Kidney (tissue), 14 donors: ENCODE data around the gene AP1M1. TPM values are rescaled to one million over a fixed set of nuclear protein-coding genes. Genes with fewer than 3 reads are reported as not detected.

ENCODE experiments used
- DNase-seq, 5 donors: peaks; one replicate each; pipeline ENCODE4 v3.0.0-alpha.2; 2013 to 2020
- FAIRE-seq: peaks from 2 replicates; lab custom pipeline; 2012; peaks lifted over from hg19 to GRCh38; lab: Jason Lieb, UNC
- H3K27ac ChIP-seq, 2 donors: one replicate each; pipeline ENCODE4 v1.7.0; 2013; ENCODE audit warnings: low read depth in 2 of 2, low read length in 2 of 2, inconsistent platforms in 1 of 2
- H3K27me3 ChIP-seq: one replicate; pipeline ENCODE4 v1.7.1; 2013; ENCODE audit warnings: low read length, inconsistent platforms; ENCODE audit not compliant: control insufficient read depth, insufficient read depth
- H3K36me3 ChIP-seq, 3 donors: one replicate each; pipeline versions ENCODE4 v1.7.0 to v1.7.1; 2013; ENCODE audit warnings: low read length in 3 of 3, control low read depth in 1 of 3, inconsistent platforms in 1 of 3; ENCODE audit not compliant: insufficient read depth in 3 of 3, control insufficient read depth in 2 of 3
- H3K4me1 ChIP-seq, 3 donors: one replicate each; pipeline versions ENCODE4 v1.7.0 to v1.7.1; 2013; ENCODE audit warnings: low read length in 3 of 3, inconsistent platforms in 1 of 3, low read depth in 1 of 3; ENCODE audit not compliant: control insufficient read depth in 2 of 3, insufficient read depth in 2 of 3
- H3K4me3 ChIP-seq, 3 donors: one replicate each; pipeline versions ENCODE4 v1.7.0 to v1.8.1; 2013; ENCODE audit warnings: low read length in 3 of 3, control low read depth in 1 of 3, inconsistent platforms in 1 of 3
- H3K9ac ChIP-seq, 3 donors: one replicate each; pipeline versions ENCODE4 v1.7.0 to v1.7.1; 2013; ENCODE audit warnings: low read length in 3 of 3, control low read depth in 1 of 3, inconsistent platforms in 1 of 3
- H3K9me3 ChIP-seq, 3 donors: one replicate each; pipeline versions ENCODE4 v1.7.0 to v1.7.1; 2013; ENCODE audit warnings: low read length in 3 of 3, control low read depth in 1 of 3, inconsistent platforms in 1 of 3; ENCODE audit not compliant: control insufficient read depth in 2 of 3, insufficient read depth in 1 of 3
- intact Hi-C: fragments of 100-400 bp; cut with DNase I; formaldehyde crosslinking; loops from one replicate; pipeline ENCODE4 v1.11.1; 2022
- polyA plus RNA-seq: library from polyadenylated mRNA; stranded (reverse); fragments of 350-450 nt; fragmentation: Illumina TruSeq; extraction: RNeasy Lipid Tissue Mini Kit (QIAGEN cat#74804); gene quantifications from one replicate; pipeline ENCODE4 v1.2.3, GENCODE V29; 2014; ENCODE audit warnings: low read depth, low replicate concordance; ENCODE audit not compliant: insufficient read depth
- total RNA-seq: library from RNA; stranded (reverse); fragmentation: NEBNext Ultra II Directional; extraction: Animal tissue kit (Norgen Biotek cat#: 25700); gene quantifications from one replicate; pipeline ENCODE4 v1.2.1, GENCODE V29; 2021
- TF ChIP-seq, protein P1 (sequence below): IDR thresholded peaks from 3 replicates; pipeline ENCODE4 v1.5.1; 2012; ENCODE audit warnings: mild to moderate bottlenecking, moderate library complexity, borderline replicate concordance; ENCODE audit not compliant: insufficient read depth; ENCODE audit errors: extremely low read depth
- donor health status: control.
- donor health status: control.
- donor health status: control.
- donor health status: control.
- donor health status: control.
- donor health status: DM: yes; HTN: yes; CAD: no.
- donor health status: Normal renal cell carcinoma (clear cell type).

The AP1M1 gene
- total and polyA plus RNA-seq, 2 donors from 2014 or later, result 56.0 to 67.8 TPM

DNA sequence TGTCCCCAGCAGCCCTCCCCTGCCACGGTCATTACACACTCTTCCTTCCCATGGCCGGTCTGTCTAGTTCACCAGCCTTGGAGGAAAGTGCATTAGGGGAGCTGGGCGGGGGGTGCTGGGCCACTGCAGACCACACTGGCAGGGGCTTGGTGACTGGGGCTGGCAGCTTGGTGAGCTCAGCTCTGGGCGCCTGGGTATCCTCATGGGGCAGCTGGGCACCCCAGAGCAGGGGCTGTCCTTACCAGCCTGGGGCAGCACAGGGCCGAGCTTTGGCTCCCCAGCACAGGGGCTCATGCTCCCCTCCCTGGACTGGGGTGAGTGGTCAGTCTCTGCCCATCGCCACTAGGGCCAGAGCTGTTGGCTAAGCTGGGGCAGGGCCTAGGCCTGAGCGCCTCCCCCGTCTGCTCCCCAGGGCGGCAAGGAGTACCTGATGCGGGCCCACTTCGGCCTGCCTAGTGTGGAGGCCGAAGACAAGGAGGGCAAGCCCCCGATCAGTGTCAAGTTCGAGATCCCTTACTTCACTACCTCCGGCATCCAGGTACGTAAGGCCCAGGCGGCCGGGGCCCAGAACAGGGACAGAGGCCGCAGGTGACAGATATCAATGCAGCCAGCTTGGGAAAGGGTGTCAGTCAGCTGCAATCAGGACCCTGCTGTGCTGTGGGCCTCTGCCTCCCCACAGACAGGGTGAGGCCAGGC lies 35.5 kb downstream of the AP1M1 start:
- no peak overlapping the region for H3K9ac ChIP-seq
- H3K27ac ChIP-seq, result no peak overlapping the region
- H3K36me3 ChIP-seq, result peaks cover 0 to 39% (median 20%) of the 10 kb centered on the region in 3 donors
- TF ChIP-seq, protein P1, sequence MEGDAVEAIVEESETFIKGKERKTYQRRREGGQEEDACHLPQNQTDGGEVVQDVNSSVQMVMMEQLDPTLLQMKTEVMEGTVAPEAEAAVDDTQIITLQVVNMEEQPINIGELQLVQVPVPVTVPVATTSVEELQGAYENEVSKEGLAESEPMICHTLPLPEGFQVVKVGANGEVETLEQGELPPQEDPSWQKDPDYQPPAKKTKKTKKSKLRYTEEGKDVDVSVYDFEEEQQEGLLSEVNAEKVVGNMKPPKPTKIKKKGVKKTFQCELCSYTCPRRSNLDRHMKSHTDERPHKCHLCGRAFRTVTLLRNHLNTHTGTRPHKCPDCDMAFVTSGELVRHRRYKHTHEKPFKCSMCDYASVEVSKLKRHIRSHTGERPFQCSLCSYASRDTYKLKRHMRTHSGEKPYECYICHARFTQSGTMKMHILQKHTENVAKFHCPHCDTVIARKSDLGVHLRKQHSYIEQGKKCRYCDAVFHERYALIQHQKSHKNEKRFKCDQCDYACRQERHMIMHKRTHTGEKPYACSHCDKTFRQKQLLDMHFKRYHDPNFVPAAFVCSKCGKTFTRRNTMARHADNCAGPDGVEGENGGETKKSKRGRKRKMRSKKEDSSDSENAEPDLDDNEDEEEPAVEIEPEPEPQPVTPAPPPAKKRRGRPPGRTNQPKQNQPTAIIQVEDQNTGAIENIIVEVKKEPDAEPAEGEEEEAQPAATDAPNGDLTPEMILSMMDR, result no peak
- H3K4me1 ChIP-seq, result no peaks in the 10 kb centered on the region
- FAIRE-seq (no peak), DNase-seq (no peak)
- intact Hi-C loops, result no loop called here
- H3K27me3 ChIP-seq, result no peaks in the 10 kb centered on the region
- no peak overlapping the region for H3K4me3 ChIP-seq
- H3K9me3 ChIP-seq, result no peaks in the 10 kb centered on the region

DNA sequence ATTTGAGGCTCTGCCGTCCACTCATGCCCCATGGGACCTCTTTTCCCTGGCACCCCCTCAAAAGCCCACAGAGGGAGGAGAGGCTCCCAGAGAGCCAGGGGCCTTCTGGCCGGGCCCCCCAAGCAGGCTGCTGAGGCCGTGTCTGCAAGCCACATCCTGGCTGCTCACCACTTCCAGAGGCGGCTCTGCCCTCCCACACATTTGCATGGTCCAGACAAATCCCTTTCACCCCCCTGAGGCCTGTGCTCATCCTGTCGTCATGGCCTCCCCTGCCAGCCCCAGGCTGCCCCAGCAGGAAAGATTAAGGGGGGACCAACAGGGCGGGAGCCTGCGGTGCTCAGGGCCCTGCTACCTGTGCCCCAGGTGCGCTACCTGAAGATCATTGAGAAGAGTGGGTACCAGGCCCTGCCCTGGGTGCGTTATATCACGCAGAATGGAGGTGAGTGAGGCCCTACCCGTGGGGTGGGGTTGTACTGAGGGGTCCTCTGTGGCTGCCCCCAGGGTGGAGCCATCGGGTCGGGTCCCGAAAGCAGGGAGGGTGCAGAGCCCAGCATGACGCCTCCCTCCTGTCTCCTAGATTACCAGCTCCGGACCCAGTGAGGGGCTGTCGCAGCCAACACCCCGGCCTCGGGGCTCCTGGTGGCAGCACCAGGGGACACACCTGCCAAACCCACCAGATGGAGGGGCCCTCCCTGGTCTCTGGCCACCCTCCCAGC lies 36.3 kb downstream of the AP1M1 start:
- no peak overlapping the region for H3K9ac ChIP-seq
- H3K36me3 ChIP-seq, result peaks cover 0 to 36% (median 16%) of the 10 kb centered on the region in 3 donors
- no peaks in the 10 kb centered on the region for H3K27me3 ChIP-seq
- TF ChIP-seq, protein P1, result no peak
- FAIRE-seq (no peak), DNase-seq (no peak)
- no peak overlapping the region for H3K27ac ChIP-seq
- no peaks in the 10 kb centered on the region for H3K9me3 ChIP-seq
- H3K4me1 ChIP-seq, result no peaks in the 10 kb centered on the region
- H3K4me3 ChIP-seq, result no peak overlapping the region
- intact Hi-C loops, result no loop called here

DNA sequence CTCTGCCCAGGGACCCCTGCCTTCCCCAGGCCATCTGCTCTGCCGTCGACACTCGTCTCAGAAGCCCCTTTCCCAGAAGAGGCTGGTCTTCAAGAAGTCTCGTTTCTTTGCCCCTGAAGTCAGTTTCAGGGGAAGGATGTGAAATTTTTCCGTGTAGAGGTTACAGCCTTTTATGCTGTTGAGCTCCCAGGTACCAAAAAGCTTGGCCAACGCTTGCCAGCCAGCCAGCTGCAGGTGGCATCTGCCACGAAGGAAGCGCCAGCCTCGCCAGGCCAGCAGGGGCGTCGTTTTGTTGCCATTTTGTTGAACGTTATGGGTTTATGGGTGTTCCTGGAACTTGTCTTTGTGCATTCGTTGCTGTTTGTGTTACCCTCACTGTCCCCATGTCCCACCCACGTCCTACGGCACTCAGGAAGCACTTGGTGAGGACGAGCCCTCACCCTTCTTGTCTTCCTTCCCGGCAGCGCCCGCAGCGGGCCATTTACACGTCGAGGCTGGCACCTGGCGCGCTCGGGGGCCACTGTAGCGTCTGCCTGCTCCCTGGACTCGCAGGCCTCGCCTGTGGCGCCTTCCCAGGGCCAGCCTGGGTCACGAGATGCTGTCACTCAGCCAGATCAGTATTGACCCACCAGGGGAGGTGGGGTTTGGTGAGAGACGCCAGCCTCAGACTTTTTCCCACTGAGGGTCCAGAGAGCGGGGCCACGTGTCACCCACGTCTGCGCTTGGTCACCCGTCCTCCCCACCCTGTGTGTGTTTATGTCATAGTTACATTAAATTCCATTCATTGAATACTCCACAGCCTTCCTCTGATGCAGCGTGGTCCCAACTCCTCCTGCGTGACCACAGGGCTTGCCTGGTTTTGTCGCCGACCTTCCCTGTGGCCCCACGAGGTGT lies 37.1 kb downstream of the AP1M1 start:
- intact Hi-C loops, result no loop called here
- Histone ChIP-seq H3K27me3 (no peaks in the 10 kb centered on the region), H3K36me3 (peaks cover 0 to 29% (median 11%) of the 10 kb centered on the region in 3 donors), H3K27ac (no peak overlapping the region), H3K4me3 (no peak overlapping the region), H3K9ac (no peak overlapping the region), H3K9me3 (no peaks in the 10 kb centered on the region), H3K4me1 (no peaks in the 10 kb centered on the region)
- no peak for FAIRE-seq
- TF ChIP-seq, protein P1, result no peak
- DNase-seq, result no peak
